Liver (tissue), 3 donors: ENCODE data around the gene TAF3.

Source experiments
- JUND ChIP-seq, 2 donors: IDR thresholded peaks; 2 replicates each; pipeline ENCODE4 v1.6.1; 2016; ENCODE audit warnings: antibody characterized with exemption in 2 of 2
- NR2F2 ChIP-seq: IDR thresholded peaks from 2 replicates; pipeline ENCODE4 v1.6.1; 2016; ENCODE audit warnings: antibody characterized with exemption
- SP1 ChIP-seq: IDR thresholded peaks from 2 replicates; pipeline ENCODE4 v1.6.1; 2018; ENCODE audit warnings: antibody characterized with exemption, mild to moderate bottlenecking
- TAF1 ChIP-seq: conservative IDR thresholded peaks from 2 replicates; pipeline ENCODE4 v1.6.1; 2016; ENCODE audit warnings: antibody characterized with exemption, mild to moderate bottlenecking
- YY1 ChIP-seq: IDR thresholded peaks from 2 replicates; pipeline ENCODE4 v1.6.1; 2016; ENCODE audit warnings: antibody characterized with exemption, mild to moderate bottlenecking
- TF ChIP-seq, protein P1 (sequence below): IDR thresholded peaks from 2 replicates; pipeline ENCODE4 v1.6.1; 2016; ENCODE audit warnings: antibody characterized with exemption
- TF ChIP-seq, protein P2 (sequence below): IDR thresholded peaks from 2 replicates; pipeline ENCODE4 v1.6.1; 2016; ENCODE audit warnings: antibody characterized with exemption, mild to moderate bottlenecking
- TF ChIP-seq, protein P3 (sequence below): fragments of 150-350 bp; IDR thresholded peaks from 2 replicates; pipeline ENCODE4 v1.5.1; 2017; ENCODE audit warnings: improper control_type of control experiment, low read depth, low read length; ENCODE audit not compliant: missing input control
- TF ChIP-seq, protein P4 (sequence below): IDR thresholded peaks from 2 replicates; pipeline ENCODE4 v1.6.1; 2016; ENCODE audit warnings: antibody characterized with exemption
- TF ChIP-seq, protein P5 (sequence below): IDR thresholded peaks from 2 replicates; pipeline ENCODE4 v1.6.1; 2016; ENCODE audit warnings: antibody characterized with exemption
- donor health status: healthy.
- donor health status: healthy.

DNA sequence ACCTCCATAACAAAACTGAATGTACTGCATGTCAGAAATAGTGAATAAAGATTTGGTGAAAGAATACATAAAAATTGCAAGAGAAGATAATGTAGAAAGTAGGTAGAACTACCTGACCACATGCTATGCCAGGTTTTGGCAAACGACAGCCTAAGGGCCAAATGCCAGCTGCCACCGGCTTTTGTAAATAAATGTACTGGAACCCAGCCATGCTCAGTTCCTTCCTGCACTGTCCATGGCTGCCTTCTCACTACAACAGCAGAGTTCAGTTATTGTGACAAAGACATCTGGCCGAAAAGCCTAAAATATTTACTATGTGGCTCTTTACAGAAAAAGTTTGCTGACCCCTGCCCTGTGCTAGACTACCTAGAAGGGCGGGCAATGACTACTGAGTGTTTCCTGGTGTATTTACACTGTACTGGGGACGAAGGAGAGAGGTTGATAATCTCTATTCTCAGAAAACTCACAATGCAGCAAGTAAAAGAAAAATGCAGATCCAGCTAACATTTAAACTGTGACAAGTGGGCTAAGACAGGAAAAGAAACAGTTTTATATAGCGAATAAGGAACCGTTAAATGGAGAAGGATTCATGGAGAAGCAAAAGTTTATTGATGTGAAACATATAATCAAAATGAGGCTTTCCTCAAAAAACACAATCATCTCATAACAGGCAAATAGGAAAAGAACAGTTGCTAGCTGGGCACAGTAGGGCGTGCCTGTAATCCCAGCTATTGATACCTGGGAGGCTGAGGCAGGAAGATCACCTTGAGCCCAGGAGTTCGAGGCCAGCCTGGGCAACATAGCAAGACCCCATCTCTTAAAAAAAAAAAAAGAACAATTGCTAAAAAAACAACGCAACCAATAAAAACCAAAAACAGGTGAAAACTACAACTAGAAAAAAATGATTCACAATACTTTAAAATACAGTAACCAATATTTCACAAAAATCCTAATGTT lies 44.2 kb upstream of the TAF3 start:
- TF ChIP-seq JUND (IDR thresholded peaks at IDR 0.05) (no peak), SP1 (peak; percentile 41), YY1 (peak; percentile 90), TAF1 (no peak), NR2F2 (no peak)
- TF ChIP-seq, protein P1, sequence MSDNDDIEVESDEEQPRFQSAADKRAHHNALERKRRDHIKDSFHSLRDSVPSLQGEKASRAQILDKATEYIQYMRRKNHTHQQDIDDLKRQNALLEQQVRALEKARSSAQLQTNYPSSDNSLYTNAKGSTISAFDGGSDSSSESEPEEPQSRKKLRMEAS: peak; percentile 44
- TF ChIP-seq, protein P2, sequence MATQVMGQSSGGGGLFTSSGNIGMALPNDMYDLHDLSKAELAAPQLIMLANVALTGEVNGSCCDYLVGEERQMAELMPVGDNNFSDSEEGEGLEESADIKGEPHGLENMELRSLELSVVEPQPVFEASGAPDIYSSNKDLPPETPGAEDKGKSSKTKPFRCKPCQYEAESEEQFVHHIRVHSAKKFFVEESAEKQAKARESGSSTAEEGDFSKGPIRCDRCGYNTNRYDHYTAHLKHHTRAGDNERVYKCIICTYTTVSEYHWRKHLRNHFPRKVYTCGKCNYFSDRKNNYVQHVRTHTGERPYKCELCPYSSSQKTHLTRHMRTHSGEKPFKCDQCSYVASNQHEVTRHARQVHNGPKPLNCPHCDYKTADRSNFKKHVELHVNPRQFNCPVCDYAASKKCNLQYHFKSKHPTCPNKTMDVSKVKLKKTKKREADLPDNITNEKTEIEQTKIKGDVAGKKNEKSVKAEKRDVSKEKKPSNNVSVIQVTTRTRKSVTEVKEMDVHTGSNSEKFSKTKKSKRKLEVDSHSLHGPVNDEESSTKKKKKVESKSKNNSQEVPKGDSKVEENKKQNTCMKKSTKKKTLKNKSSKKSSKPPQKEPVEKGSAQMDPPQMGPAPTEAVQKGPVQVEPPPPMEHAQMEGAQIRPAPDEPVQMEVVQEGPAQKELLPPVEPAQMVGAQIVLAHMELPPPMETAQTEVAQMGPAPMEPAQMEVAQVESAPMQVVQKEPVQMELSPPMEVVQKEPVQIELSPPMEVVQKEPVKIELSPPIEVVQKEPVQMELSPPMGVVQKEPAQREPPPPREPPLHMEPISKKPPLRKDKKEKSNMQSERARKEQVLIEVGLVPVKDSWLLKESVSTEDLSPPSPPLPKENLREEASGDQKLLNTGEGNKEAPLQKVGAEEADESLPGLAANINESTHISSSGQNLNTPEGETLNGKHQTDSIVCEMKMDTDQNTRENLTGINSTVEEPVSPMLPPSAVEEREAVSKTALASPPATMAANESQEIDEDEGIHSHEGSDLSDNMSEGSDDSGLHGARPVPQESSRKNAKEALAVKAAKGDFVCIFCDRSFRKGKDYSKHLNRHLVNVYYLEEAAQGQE: no peak
- TF ChIP-seq, protein P3, sequence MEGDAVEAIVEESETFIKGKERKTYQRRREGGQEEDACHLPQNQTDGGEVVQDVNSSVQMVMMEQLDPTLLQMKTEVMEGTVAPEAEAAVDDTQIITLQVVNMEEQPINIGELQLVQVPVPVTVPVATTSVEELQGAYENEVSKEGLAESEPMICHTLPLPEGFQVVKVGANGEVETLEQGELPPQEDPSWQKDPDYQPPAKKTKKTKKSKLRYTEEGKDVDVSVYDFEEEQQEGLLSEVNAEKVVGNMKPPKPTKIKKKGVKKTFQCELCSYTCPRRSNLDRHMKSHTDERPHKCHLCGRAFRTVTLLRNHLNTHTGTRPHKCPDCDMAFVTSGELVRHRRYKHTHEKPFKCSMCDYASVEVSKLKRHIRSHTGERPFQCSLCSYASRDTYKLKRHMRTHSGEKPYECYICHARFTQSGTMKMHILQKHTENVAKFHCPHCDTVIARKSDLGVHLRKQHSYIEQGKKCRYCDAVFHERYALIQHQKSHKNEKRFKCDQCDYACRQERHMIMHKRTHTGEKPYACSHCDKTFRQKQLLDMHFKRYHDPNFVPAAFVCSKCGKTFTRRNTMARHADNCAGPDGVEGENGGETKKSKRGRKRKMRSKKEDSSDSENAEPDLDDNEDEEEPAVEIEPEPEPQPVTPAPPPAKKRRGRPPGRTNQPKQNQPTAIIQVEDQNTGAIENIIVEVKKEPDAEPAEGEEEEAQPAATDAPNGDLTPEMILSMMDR: no peak
- TF ChIP-seq, protein P4, sequence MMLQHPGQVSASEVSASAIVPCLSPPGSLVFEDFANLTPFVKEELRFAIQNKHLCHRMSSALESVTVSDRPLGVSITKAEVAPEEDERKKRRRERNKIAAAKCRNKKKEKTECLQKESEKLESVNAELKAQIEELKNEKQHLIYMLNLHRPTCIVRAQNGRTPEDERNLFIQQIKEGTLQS: no peak
- TF ChIP-seq, protein P5, sequence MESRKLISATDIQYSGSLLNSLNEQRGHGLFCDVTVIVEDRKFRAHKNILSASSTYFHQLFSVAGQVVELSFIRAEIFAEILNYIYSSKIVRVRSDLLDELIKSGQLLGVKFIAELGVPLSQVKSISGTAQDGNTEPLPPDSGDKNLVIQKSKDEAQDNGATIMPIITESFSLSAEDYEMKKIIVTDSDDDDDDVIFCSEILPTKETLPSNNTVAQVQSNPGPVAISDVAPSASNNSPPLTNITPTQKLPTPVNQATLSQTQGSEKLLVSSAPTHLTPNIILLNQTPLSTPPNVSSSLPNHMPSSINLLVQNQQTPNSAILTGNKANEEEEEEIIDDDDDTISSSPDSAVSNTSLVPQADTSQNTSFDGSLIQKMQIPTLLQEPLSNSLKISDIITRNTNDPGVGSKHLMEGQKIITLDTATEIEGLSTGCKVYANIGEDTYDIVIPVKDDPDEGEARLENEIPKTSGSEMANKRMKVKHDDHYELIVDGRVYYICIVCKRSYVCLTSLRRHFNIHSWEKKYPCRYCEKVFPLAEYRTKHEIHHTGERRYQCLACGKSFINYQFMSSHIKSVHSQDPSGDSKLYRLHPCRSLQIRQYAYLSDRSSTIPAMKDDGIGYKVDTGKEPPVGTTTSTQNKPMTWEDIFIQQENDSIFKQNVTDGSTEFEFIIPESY: peak; percentile 38
